ENCODE results near the gene CIAO1.
A peak's percentile ranks its signal among the peaks of the same experiment; 100 is the strongest.

Gene CIAO1

DNA sequence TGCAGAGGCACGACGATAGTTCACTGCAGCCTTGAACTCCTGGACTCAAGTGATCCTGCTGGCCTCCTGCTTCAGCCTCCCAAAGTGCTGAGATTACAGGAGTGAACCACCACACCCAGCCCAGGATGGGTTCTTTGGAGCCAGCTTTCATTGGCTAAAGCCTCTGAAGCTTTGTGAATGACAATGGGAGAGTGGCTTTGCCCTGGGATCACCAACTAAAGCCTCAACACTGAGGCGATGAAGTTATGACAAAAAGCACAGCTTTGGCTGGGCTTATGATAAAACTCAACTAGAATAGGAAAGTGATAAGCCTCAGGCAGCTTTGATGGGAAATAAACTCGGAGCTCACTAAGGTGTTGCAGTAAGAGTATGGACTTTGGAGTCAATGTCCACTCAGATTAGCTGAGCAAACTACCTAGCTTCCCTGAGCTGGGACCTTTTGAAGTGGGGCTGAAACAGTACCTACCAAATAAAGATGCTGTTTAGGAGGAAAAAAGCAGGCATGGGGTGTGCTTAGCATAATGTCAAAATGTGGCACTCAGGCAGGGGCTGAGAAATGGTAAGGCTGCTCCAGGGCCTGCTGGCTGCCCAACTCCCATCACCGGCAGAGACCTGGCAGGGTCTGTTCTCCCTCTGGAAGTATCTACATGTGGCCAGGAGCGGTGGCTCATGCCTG, 4.6 kb upstream of the CIAO1 start:
- ChIA-PET CTCF (interaction anchor here (0.8 to 4.4 kb wide), 19 partner anchors 10 to 269 kb away, joined by 3 to 25 read pairs (median 5); partner anchors contain the start of genes ASTL and STARD7), POLR2A (no interaction called here)
- TF ChIP-seq, protein P1, sequence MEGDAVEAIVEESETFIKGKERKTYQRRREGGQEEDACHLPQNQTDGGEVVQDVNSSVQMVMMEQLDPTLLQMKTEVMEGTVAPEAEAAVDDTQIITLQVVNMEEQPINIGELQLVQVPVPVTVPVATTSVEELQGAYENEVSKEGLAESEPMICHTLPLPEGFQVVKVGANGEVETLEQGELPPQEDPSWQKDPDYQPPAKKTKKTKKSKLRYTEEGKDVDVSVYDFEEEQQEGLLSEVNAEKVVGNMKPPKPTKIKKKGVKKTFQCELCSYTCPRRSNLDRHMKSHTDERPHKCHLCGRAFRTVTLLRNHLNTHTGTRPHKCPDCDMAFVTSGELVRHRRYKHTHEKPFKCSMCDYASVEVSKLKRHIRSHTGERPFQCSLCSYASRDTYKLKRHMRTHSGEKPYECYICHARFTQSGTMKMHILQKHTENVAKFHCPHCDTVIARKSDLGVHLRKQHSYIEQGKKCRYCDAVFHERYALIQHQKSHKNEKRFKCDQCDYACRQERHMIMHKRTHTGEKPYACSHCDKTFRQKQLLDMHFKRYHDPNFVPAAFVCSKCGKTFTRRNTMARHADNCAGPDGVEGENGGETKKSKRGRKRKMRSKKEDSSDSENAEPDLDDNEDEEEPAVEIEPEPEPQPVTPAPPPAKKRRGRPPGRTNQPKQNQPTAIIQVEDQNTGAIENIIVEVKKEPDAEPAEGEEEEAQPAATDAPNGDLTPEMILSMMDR (IDR thresholded peaks at IDR 0.05; ENCODE audit: control extremely low read depth, extremely low read depth, low read depth, missing control alignments), result no peak
- DNase-seq (ENCODE audit: extremely low spot score), result no peak

DNA sequence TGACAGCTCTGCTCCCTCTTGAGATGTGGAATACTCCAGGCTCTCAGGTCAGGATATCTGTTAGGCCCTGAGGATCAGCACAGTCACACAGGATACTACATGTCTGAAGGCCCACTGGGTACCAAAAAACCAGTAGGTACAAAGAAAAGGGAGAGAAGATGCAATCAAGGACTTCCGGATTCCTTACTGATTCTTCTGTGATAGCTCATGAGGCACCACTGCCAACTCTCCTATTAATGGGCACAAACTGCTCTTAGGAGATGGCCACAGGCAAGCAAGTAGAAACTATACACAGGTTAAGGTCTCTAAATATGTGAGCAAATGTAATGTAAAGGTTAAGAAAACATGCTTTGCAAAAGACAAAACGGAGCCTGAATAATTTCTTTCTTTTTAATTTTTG, 3.7 kb upstream of the CIAO1 start:
- DNase-seq (ENCODE audit: extremely low spot score), result no peak
- TF ChIP-seq, protein P1 (IDR thresholded peaks at IDR 0.05; ENCODE audit: control extremely low read depth, extremely low read depth, low read depth, missing control alignments), result no peak
- ChIA-PET CTCF (interaction anchor here (0.9 to 4.4 kb wide), 5 partner anchors 16 to 124 kb away, joined by 3 to 25 read pairs (median 5); partner anchors contain the start of genes ASTL and STARD7), POLR2A (no interaction called here)

DNA sequence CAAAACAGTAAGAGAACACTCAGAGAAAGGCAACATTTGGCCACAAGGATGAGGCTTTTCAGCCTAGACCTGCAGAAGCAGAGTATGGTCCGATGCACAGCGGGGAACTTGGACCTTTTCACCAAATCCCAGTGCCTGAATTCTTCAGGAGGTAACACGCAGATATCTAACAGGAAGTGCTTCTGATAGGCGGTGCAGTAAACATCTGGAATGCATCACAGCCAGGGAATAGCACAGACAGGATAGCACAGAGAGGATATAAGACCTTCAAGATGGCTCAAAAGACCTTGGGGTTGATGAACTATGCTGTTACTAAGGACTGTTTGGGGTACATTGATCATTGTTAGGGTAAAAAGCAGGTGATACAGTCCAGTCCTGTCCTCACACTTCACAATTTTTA, 1.9 kb upstream of the CIAO1 start:
- ChIA-PET POLR2A (no interaction called here), CTCF (interaction anchor here (0.6 to 3.6 kb wide), 10 partner anchors 8 to 272 kb away, joined by 3 to 18 read pairs (median 4); partner anchors contain the start of genes ASTL and STARD7)
- no peak for DNase-seq (ENCODE audit: extremely low spot score)
- TF ChIP-seq, protein P1 (IDR thresholded peaks at IDR 0.05; ENCODE audit: control extremely low read depth, extremely low read depth, low read depth, missing control alignments), result no peak

DNA sequence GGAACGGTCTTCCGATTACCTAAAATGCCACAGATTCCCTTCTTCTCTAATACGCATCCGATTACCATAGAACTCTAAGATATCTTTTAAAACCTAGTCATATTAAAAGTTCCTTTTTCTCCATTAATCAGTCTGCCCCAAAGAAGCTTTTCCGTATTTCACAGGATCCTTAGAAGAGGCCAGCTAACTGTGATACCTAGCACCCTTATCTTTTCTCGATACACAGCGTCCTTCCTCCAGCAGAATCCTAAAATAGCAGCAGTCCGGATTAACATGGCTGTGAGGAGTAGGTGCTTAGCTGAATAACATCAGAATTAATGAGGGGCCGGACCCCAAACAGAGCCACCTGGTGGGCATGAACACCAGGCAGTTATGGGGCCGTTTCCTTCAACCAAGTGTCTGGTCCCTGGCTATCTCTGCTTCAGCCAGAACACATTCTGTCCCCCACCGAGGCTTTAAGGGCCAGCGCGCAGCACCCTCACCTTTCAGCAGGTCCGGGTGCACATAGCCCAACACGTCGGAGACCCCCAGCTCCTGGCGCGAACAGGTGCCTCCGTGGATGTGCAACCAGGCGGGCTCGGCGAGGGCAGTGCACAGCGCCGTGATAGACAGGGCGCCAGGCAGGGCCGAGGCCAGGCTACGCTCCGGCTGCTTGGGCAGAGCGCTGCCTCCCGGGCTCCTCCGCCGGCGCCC, 1.2 kb upstream of the CIAO1 start:
- TF ChIP-seq, protein P1 (IDR thresholded peaks at IDR 0.05; ENCODE audit: control extremely low read depth, extremely low read depth, low read depth, missing control alignments), result peak; percentile 38
- ChIA-PET POLR2A (no interaction called here), CTCF (interaction anchor here (0.6 to 3.6 kb wide), 11 partner anchors 8 to 272 kb away, joined by 3 to 18 read pairs (median 4); partner anchors contain the start of genes ASTL and STARD7)
- peak; percentile 57 for DNase-seq (ENCODE audit: extremely low spot score)

DNA sequence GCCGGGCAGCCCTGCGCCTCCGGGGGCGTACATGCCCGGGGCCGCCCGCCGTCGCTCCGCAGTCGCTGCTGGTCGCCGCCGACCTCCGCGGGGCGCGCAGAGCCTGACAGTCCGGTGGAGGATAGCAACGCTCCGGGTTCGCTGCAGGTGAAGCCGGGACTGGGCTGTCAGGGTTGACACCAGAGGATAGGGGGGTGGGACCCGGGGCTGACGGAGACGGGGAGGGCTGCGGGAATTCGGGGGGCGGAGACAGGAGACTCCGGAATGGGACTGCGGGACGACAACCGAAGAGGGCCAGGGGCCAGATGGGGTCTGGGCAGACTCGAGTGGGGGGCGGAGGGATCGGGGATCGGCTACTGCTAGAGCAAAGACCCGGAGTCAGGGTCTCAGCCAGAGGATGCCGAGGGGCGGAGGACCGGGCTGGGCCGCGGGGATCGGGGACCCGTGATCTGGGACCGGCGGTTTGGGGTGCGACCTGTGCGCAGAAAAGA, 631 bp upstream of the CIAO1 start:
- TF ChIP-seq, protein P1 (IDR thresholded peaks at IDR 0.05; ENCODE audit: control extremely low read depth, extremely low read depth, low read depth, missing control alignments), result no peak
- POLR2A ChIA-PET, result no interaction called here
- CTCF ChIA-PET, result interaction anchor here (1.0 to 3.6 kb wide), 6 partner anchors 8 to 129 kb away, joined by 3 to 18 read pairs (median 4); partner anchors contain the start of gene ASTL
- peak; percentile 41 for DNase-seq (ENCODE audit: extremely low spot score)

DNA sequence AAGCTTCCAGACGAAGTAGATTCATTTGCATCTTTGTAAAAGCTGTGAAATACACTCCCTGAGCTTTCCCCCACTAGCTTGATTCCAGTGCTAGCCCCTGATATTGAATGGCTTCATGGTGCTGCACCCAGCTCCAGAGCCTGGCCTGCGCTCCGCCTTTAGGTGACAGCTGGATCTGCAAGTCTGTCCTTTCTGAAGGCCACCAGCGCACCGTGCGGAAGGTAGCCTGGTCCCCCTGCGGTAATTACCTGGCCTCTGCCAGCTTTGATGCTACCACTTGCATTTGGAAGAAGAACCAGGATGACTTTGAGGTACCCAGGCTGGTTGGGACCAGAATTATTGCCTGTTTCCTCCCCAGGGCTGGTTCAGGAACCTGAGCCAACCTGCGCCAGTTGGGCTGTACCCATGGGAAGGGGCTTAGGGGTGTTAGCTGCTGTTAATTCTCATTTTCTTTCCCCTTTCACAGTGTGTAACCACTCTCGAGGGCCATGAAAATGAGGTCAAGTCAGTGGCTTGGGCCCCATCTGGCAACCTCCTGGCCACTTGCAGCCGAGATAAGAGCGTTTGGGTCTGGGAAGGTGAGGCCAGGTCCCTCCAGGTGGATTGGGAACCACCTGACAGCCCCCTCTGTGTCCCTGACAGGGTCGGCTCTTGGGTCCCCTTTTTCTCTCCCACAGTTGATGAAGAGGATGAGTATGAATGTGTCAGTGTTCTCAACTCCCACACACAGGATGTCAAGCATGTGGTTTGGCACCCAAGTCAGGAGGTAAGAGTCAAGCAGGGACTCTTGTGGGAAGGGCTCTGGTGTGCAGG, 1.3 kb downstream of the CIAO1 start:
- POLR2A ChIA-PET, result interaction anchor here (0.6 kb wide), 1 partner anchor 440 kb away, joined by 7 read pairs; no protein-coding TSS in a partner anchor
- TF ChIP-seq, protein P1 (IDR thresholded peaks at IDR 0.05; ENCODE audit: control extremely low read depth, extremely low read depth, low read depth, missing control alignments), result peak; percentile 43
- DNase-seq (ENCODE audit: extremely low spot score), result peak; percentile 45
- CTCF ChIA-PET, result interaction anchor here (0.8 to 1.6 kb wide), 9 partner anchors 13 to 275 kb away, joined by 3 to 9 read pairs (median 3); partner anchors contain the start of genes ANKRD36C and ASTL
